Lung (tissue), 12 donors: ENCODE results near the gene ATP6V1F. TPM values are rescaled to one million over a fixed set of nuclear protein-coding genes. Genes with fewer than 3 reads are reported as not detected.

Experiments
- ATAC-seq: fragments of 200-7000 bp; cut with Tn5 transposase; one replicate; pipeline ENCODE4 v1.9.1; 2020; ENCODE audit warnings: moderate number of reproducible peaks; ENCODE audit not compliant: insufficient read depth, low FRiP score
- DNase-seq, 3 donors: peaks; one replicate each; pipeline ENCODE4 v3.0.0-alpha.2; 2013 to 2017
- H3K27ac ChIP-seq, 2 donors: one replicate each; pipeline ENCODE4 v1.5.1; 2013; ENCODE audit warnings: mild to moderate bottlenecking in 2 of 2, moderate library complexity in 2 of 2, control low read depth in 1 of 2, inconsistent platforms in 1 of 2, low read depth in 1 of 2, low read length in 1 of 2
- H3K27me3 ChIP-seq, 3 donors: one replicate each; pipeline ENCODE4 v1.5.1; 2013; ENCODE audit warnings: low read length in 2 of 3; ENCODE audit not compliant: control insufficient read depth in 3 of 3, insufficient read depth in 3 of 3
- H3K36me3 ChIP-seq, 4 donors: one replicate each; pipeline ENCODE4 v1.5.1; 2013; ENCODE audit warnings: low read length in 4 of 4, mild to moderate bottlenecking in 1 of 4, moderate library complexity in 1 of 4; ENCODE audit not compliant: control insufficient read depth in 4 of 4, insufficient read depth in 4 of 4
- H3K4me1 ChIP-seq, 5 donors: one replicate each; pipeline ENCODE4 v1.5.1; 2013; ENCODE audit warnings: low read length in 5 of 5, mild to moderate bottlenecking in 2 of 5, moderate library complexity in 1 of 5; ENCODE audit not compliant: control insufficient read depth in 5 of 5, insufficient read depth in 5 of 5
- H3K4me3 ChIP-seq: one replicate; pipeline ENCODE4 v1.5.1; 2013; ENCODE audit warnings: mild to moderate bottlenecking, control low read depth, moderate library complexity
- H3K9ac ChIP-seq, 2 donors: one replicate each; pipeline ENCODE4 v1.5.1; 2013; ENCODE audit warnings: low read length in 2 of 2, control low read depth in 1 of 2; ENCODE audit not compliant: insufficient read depth in 1 of 2
- H3K9me3 ChIP-seq, 4 donors: one replicate each; pipeline ENCODE4 v1.5.1; 2013; ENCODE audit warnings: low read length in 3 of 4, mild to moderate bottlenecking in 1 of 4, moderate library complexity in 1 of 4; ENCODE audit not compliant: control insufficient read depth in 4 of 4, insufficient read depth in 3 of 4
- WGBS, 2 donors: extraction: QIAGEN DNeasy Blood & Tissue Kit; methylation state at CpG; one replicate each; pipeline ENCODE4 v1.1.7; 2013; 5-methylcytosine and 5-hydroxymethylcytosine counted together
- polyA plus RNA-seq, 2 donors: library from polyadenylated mRNA; stranded (reverse); fragments of 200-250 nt; gene quantifications; one replicate each; pipeline ENCODE4 v1.2.1, GENCODE V29; 2013
- total RNA-seq, 2 donors: library from RNA; depleted of rRNA in 1 of 2; stranded (reverse); fragments of >200 nt in 1 of 2; gene quantifications; one replicate each; pipeline ENCODE4 v1.2.1, GENCODE V29; 2014 to 2021
- TF ChIP-seq, protein P1 (sequence below): IDR thresholded peaks from 2 replicates; pipeline ENCODE4 v1.5.1; 2012; ENCODE audit warnings: mild to moderate bottlenecking; ENCODE audit errors: control extremely low read depth, extremely low read depth
- donor health status: control.
- donor health status: control.
- donor health status: Bipolar disorder and iron deficiency.
- donor health status: healthy.
- donor health status: DM: yes; HTN: yes; CAD: no.

Gene ATP6V1F
- total and polyA plus RNA-seq, 4 donors = 43.9 to 383 (median 225) TPM

DNA sequence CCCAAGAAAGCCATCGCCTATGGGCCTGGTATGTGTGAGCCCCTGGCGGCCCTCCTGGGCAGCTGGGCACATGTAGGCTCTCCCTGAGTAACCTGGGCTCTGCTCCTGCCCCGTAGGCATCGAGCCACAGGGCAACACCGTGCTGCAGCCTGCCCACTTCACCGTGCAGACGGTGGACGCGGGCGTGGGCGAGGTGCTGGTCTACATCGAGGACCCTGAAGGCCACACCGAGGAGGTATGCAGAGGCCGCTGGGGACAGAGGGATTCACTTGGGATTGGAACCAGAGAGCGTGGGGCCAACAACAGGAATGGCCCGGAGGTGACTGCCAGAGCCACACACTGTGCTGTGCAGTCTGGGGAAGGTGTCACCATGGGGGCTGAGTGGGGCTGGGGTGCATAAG is 25.1 kb upstream of the ATP6V1F start:
- no peaks in the 10 kb centered on the region for H3K9me3 ChIP-seq
- H3K27me3 ChIP-seq = no peaks in the 10 kb centered on the region
- no peak for ATAC-seq
- H3K36me3 ChIP-seq = peaks cover 0 to 17% (median 8%) of the 10 kb centered on the region in 4 donors
- H3K27ac ChIP-seq = no peak overlapping the region
- TF ChIP-seq, protein P1, sequence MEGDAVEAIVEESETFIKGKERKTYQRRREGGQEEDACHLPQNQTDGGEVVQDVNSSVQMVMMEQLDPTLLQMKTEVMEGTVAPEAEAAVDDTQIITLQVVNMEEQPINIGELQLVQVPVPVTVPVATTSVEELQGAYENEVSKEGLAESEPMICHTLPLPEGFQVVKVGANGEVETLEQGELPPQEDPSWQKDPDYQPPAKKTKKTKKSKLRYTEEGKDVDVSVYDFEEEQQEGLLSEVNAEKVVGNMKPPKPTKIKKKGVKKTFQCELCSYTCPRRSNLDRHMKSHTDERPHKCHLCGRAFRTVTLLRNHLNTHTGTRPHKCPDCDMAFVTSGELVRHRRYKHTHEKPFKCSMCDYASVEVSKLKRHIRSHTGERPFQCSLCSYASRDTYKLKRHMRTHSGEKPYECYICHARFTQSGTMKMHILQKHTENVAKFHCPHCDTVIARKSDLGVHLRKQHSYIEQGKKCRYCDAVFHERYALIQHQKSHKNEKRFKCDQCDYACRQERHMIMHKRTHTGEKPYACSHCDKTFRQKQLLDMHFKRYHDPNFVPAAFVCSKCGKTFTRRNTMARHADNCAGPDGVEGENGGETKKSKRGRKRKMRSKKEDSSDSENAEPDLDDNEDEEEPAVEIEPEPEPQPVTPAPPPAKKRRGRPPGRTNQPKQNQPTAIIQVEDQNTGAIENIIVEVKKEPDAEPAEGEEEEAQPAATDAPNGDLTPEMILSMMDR = no peak
- WGBS, 2 donors = 94 to 97% methylated on average over 16 of the region's 16 CpGs
- no peak overlapping the region for H3K9ac ChIP-seq
- H3K4me3 ChIP-seq = no peak overlapping the region
- H3K4me1 ChIP-seq = peaks cover 0 to 24% (median 10%) of the 10 kb centered on the region in 5 donors
- DNase-seq = no peak

DNA sequence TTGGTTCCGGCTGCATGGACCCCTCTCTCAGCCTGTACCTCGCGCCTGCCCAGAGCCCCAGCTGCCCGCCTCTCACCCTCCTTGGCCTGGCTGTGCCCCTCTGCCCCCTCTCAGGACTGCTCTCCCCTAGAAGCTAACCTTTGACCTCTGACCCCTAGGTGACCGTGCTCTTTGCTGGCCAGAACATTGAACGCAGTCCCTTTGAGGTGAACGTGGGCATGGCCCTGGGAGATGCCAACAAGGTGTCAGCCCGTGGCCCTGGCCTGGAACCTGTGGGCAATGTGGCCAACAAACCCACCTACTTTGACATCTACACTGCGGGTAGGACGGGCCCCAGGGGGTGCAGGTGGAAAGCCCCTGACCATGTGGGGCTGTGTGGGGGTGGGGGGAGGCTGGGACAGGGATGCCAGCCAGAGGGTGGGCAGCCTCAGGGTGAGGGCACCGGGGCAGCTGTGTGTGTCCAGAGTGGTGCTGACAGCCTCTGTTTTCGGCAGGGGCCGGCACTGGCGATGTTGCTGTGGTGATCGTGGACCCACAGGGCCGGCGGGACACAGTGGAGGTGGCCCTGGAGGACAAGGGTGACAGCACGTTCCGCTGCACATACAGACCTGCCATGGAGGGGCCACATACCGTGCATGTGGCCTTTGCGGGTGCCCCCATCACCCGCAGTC is 24.4 kb upstream of the ATP6V1F start:
- no peak overlapping the region for H3K9ac ChIP-seq
- DNase-seq (no peak), ATAC-seq (no peak)
- no peaks in the 10 kb centered on the region for H3K27me3 ChIP-seq
- H3K27ac ChIP-seq = no peak overlapping the region
- peaks cover 0 to 17% (median 9%) of the 10 kb centered on the region in 4 donors for H3K36me3 ChIP-seq
- TF ChIP-seq, protein P1 = no peak
- H3K9me3 ChIP-seq = no peaks in the 10 kb centered on the region
- WGBS, 2 donors = 95% methylated on average over 22 of the region's 22 CpGs
- H3K4me3 ChIP-seq = no peak overlapping the region
- peaks cover 0 to 17% (median 6%) of the 10 kb centered on the region in 5 donors for H3K4me1 ChIP-seq

DNA sequence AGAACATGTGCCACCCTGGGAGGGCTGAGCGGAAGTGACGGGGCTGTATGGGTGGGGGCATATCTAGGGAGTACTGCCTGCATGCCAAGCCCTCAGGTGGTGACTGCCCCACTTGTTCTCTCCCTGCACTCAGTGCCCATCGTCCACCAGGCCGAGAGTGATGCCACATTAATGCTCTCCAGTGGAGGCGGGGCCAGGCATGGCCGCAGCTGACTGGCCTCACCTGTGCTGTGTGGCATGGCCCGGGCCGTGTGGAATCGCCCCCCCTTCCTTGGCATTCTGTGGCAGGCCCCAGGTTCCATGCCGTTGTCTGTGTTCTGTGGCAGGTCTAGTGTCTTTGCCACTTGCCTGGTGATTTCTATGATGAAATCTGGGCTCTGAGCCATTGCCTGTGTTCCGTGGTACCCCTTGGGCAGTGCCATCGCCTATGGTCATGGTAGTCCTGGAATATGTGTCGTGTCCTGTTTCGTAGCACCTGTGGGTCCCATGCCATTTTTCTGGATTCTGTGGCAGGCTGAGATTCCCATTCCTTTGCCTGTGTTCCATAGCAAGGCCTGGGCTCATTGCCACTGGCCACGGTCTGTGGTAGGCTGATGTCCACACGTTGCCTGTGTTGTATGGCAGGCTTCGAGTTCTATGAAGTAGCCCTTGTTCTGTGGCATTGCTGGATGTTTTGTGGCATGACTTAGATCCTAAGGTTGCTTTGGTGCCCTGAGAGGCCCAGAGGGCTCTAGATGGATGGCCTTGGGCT is 23.5 kb upstream of the ATP6V1F start:
- Histone ChIP-seq H3K4me3 (no peak overlapping the region), H3K27me3 (no peaks in the 10 kb centered on the region), H3K4me1 (peaks cover 0 to 7% (median 3%) of the 10 kb centered on the region in 5 donors), H3K36me3 (peaks cover 0 to 21% (median 10%) of the 10 kb centered on the region in 4 donors), H3K9ac (no peak overlapping the region), H3K27ac (peak overlapping the region in 1 of 2 donors; percentile 13), H3K9me3 (no peaks in the 10 kb centered on the region)
- ATAC-seq (no peak), DNase-seq (no peak)
- WGBS, 2 donors = 93 to 97% methylated on average over 17 of the region's 17 CpGs
- TF ChIP-seq, protein P1 = no peak
